H1 (cell line): ENCODE data around the gene BBS9. TPM values are rescaled to one million over a fixed set of nuclear protein-coding genes. Genes with fewer than 3 reads are reported as not detected.

Experiments
- ATF3 ChIP-seq: IDR thresholded peaks from 2 replicates; pipeline ENCODE4 v1.6.1; 2011; ENCODE audit warnings: low read depth, mild to moderate bottlenecking, low read length; ENCODE audit not compliant: insufficient read depth
- E2F6 ChIP-seq: IDR thresholded peaks from 2 replicates; pipeline ENCODE4 v1.6.1; 2012; ENCODE audit warnings: inconsistent platforms
- TBP ChIP-seq: IDR thresholded peaks from 2 replicates; pipeline ENCODE4 v1.6.1; 2011; ENCODE audit warnings: low read depth, low read length, improper control_type of control experiment
- polyA plus RNA-seq, 7 experiments: library from polyadenylated mRNA; depleted of rRNA in 3 of 7; stranded (reverse) in 5 of 7; unstranded in 2 of 7; fragments of >200 nt in 5 of 7; fragments of 200-250 nt in 2 of 7; gene quantifications; 1 replicate in 5 of 7; 2 replicates in 1 of 7; 4 replicates in 1 of 7; pipeline versions ENCODE4 v1.2.1 to v1.2.3, GENCODE V29; 2011 to 2013; ENCODE audit warnings: missing spikeins in 2 of 7, mixed read lengths in 2 of 7
- total RNA-seq: library from RNA; stranded (reverse); fragmentation: NEBNext Ultra II Directional; extraction: Animal tissue kit (Norgen Biotek cat#: 25700); gene quantifications from 2 replicates; pipeline ENCODE4 v1.2.1, GENCODE V29; 2021

The BBS9 gene
- total and polyA plus RNA-seq, 2 of the 8 experiments (the other 6 are each of a cell fraction or from before 2014, with no cell fraction given): 22.3 to 37.0 TPM

GRCh38 chr7:33155811-33156210 is 26.4 kb downstream of the BBS9 start (continued):
- no peak for TF ChIP-seq ATF3
- no peak for TF ChIP-seq E2F6
- no peak for TF ChIP-seq TBP
